GM21529 (cell line): ENCODE measurements around the gene PIGK.

Source experiments
- ATAC-seq: cut with Tn5 transposase; IDR thresholded peaks from one replicate; pipeline ENCODE4 v1.9.1; 2021; ENCODE audit not compliant: unreplicated experiment

PIGK gene

GRCh38 chr1:77044133-77044849 is 174.9 kb downstream of the PIGK start:
- no peak for ATAC-seq

- no peak for ATAC-seq
These were observed 178.4 kb downstream of the PIGK start for GRCh38 chr1:77040826-77041225.

- no peak for ATAC-seq
These were observed 179.5 kb downstream of the PIGK start for GRCh38 chr1:77039739-77040138.

- no peak for ATAC-seq
These were observed 180.1 kb downstream of the PIGK start for GRCh38 chr1:77039111-77039510.
